DMS53 treated with DMSO at 0.1 percent for 48 hours (cell line): ENCODE measurements around the gene TBPL2.

Experiments
- DNase-seq: peaks from one replicate; lab custom pipeline; 2025; ENCODE audit not compliant: unreplicated experiment; lab: John Stamatoyannopoulos, UW

The TBPL2 gene

GRCh38 chr14:55372825-55373224 is 67.6 kb downstream of the TBPL2 start:
- no peak for DNase-seq

- DNase-seq: no peak
These were observed 68.0 kb downstream of the TBPL2 start for GRCh38 chr14:55372423-55372822.

- no peak for DNase-seq
These were observed 69.4 kb downstream of the TBPL2 start for GRCh38 chr14:55370883-55371455.

- no peak for DNase-seq
These were observed 74.1 kb downstream of the TBPL2 start for GRCh38 chr14:55366271-55366670.
